ENCODE results near the gene LRBA. TPM values are rescaled to one million over a fixed set of nuclear protein-coding genes. Genes with fewer than 3 reads are reported as not detected.

LRBA gene
- total and polyA plus RNA-seq, 4 experiments from 2014 or later: 17.1 to 64.5 (median 45.4) TPM

DNA sequence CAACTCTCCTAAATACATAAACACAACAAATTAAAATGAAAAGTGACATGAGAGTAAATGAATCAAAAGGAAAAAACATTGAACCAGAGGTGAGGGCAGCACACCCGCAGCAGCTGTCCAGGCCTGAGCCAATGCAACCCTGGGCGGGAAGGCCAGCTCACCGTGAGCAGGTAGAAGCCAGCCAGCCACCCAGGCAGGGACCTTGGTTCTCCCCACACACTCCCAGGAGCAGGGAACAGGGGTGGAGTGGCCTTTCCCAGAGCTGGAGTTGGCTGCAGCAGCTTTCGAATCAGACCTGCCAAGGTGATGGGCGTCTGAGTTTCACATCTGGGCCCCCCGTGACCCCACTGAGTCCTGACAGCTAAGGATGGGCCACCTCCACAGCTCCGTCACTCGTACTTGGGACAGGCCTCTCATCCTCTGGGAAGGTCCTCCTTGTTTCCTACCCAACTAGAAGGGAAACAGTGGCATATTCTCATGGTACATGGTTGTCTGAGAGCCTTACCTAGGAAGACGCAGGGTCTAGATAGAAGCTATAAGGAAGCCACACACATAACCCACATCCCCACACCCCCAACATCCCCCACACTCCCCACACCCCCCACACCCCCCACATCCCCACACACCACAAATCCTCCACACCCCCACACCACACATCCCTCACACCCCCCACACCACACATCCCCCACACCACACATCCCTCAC lies 764.6 kb downstream of the LRBA start:
- no peaks in the 10 kb centered on the region for H3K9me3 ChIP-seq (ENCODE audit: control insufficient read depth in 1 of 2, low read length in 2 of 2)
- Mint-ChIP-seq H3K4me1 (no peaks in the 10 kb centered on the region), H3K27me3 (peaks cover 0 to 4% of the 10 kb centered on the region in 2 donors), H3K9me3 (peaks cover 0 to 2% (median 0%) of the 10 kb centered on the region in 8 donors), H3K27ac (no peak overlapping the region), H3K36me3 (no peaks in the 10 kb centered on the region), H3K4me3 (no peak overlapping the region)
- no peak overlapping the region for H3K4me3 ChIP-seq (ENCODE audit: low read length in 2 of 2)
- no peak overlapping the region for H3K27ac ChIP-seq (ENCODE audit: low read depth, low read length)
- DNase-seq: no peak
- no peaks in the 10 kb centered on the region for H3K4me1 ChIP-seq (ENCODE audit: insufficient read depth, low read length)
- H3K36me3 ChIP-seq (ENCODE audit: insufficient read depth, low read length): no peaks in the 10 kb centered on the region
- intact Hi-C loops (cut with micrococcal nuclease): no loop called here
- ChIA-PET CTCF (ENCODE audit: partially characterized antibody) (interaction anchor here (0.8 kb wide), 1 partner anchor 42 kb away, joined by 3 read pairs; no protein-coding TSS in a partner anchor), POLR2A (ENCODE audit: partially characterized antibody) (no interaction called here)
- H3K27me3 ChIP-seq (ENCODE audit: insufficient read depth, low read length): no peaks in the 10 kb centered on the region

- POLR2A ChIA-PET (ENCODE audit: partially characterized antibody): no interaction called here
- no peak overlapping the region for H3K4me3 Mint-ChIP-seq
- Histone ChIP-seq H3K27me3 (ENCODE audit: insufficient read depth, low read length) (no peaks in the 10 kb centered on the region), H3K36me3 (ENCODE audit: insufficient read depth, low read length) (no peaks in the 10 kb centered on the region), H3K9me3 (ENCODE audit: control insufficient read depth in 1 of 2, low read length in 2 of 2) (no peaks in the 10 kb centered on the region), H3K27ac (ENCODE audit: low read depth, low read length) (no peak overlapping the region), H3K4me1 (ENCODE audit: insufficient read depth, low read length) (no peaks in the 10 kb centered on the region), H3K4me3 (ENCODE audit: low read length in 2 of 2) (no peak overlapping the region)
- H3K27me3 Mint-ChIP-seq: peaks cover 2 to 4% of the 10 kb centered on the region in 2 donors
- CTCF ChIA-PET (ENCODE audit: partially characterized antibody): no interaction called here
- H3K9me3 Mint-ChIP-seq: no peaks in the 10 kb centered on the region
- H3K36me3 Mint-ChIP-seq: no peaks in the 10 kb centered on the region
- DNase-seq: no peak
- H3K27ac Mint-ChIP-seq: no peak overlapping the region
- no peaks in the 10 kb centered on the region for H3K4me1 Mint-ChIP-seq
- intact Hi-C loops (cut with micrococcal nuclease): no loop called here
Observed at GRCh38 chr4:150248181-150248580, 766.9 kb downstream of the LRBA start.

- no peaks in the 10 kb centered on the region for H3K9me3 ChIP-seq (ENCODE audit: control insufficient read depth in 1 of 2, low read length in 2 of 2)
- H3K27me3 Mint-ChIP-seq: peaks cover 2 to 4% of the 10 kb centered on the region in 2 donors
- DNase-seq: no peak
- no peaks in the 10 kb centered on the region for H3K27me3 ChIP-seq (ENCODE audit: insufficient read depth, low read length)
- intact Hi-C loops (cut with micrococcal nuclease): no loop called here
- H3K36me3 Mint-ChIP-seq: no peaks in the 10 kb centered on the region
- no peak overlapping the region for H3K4me3 ChIP-seq (ENCODE audit: low read length in 2 of 2)
- no peaks in the 10 kb centered on the region for H3K9me3 Mint-ChIP-seq
- H3K36me3 ChIP-seq (ENCODE audit: insufficient read depth, low read length): no peaks in the 10 kb centered on the region
- no peak overlapping the region for H3K27ac Mint-ChIP-seq
- H3K4me1 Mint-ChIP-seq: no peaks in the 10 kb centered on the region
- H3K4me1 ChIP-seq (ENCODE audit: insufficient read depth, low read length): no peaks in the 10 kb centered on the region
- no peak overlapping the region for H3K4me3 Mint-ChIP-seq
- POLR2A ChIA-PET (ENCODE audit: partially characterized antibody): no interaction called here
- no peak overlapping the region for H3K27ac ChIP-seq (ENCODE audit: low read depth, low read length)
- CTCF ChIA-PET (ENCODE audit: partially characterized antibody): no interaction called here
Observed at GRCh38 chr4:150247184-150247583, 767.9 kb downstream of the LRBA start.

GRCh38 chr4:150244600-150244999 lies 770.5 kb downstream of the LRBA start:
- H3K27me3 ChIP-seq (ENCODE audit: insufficient read depth, low read length): no peaks in the 10 kb centered on the region
- Mint-ChIP-seq H3K4me3 (no peak overlapping the region), H3K4me1 (no peaks in the 10 kb centered on the region), H3K9me3 (no peaks in the 10 kb centered on the region), H3K36me3 (no peaks in the 10 kb centered on the region), H3K27ac (no peak overlapping the region), H3K27me3 (peaks cover 2 to 4% of the 10 kb centered on the region in 2 donors)
- no peaks in the 10 kb centered on the region for H3K9me3 ChIP-seq (ENCODE audit: control insufficient read depth in 1 of 2, low read length in 2 of 2)
- ChIA-PET CTCF (ENCODE audit: partially characterized antibody) (interaction anchor here (1.9 to 3.0 kb wide), 2 partner anchors 14 to 622 kb away, joined by 5 to 8 read pairs; no protein-coding TSS in a partner anchor), POLR2A (ENCODE audit: partially characterized antibody) (no interaction called here)
- no peak for DNase-seq
- H3K27ac ChIP-seq (ENCODE audit: low read depth, low read length): no peak overlapping the region
- no peaks in the 10 kb centered on the region for H3K36me3 ChIP-seq (ENCODE audit: insufficient read depth, low read length)
- intact Hi-C loops (cut with micrococcal nuclease): no loop called here
- no peak overlapping the region for H3K4me3 ChIP-seq (ENCODE audit: low read length in 2 of 2)
- no peaks in the 10 kb centered on the region for H3K4me1 ChIP-seq (ENCODE audit: insufficient read depth, low read length)

DNA sequence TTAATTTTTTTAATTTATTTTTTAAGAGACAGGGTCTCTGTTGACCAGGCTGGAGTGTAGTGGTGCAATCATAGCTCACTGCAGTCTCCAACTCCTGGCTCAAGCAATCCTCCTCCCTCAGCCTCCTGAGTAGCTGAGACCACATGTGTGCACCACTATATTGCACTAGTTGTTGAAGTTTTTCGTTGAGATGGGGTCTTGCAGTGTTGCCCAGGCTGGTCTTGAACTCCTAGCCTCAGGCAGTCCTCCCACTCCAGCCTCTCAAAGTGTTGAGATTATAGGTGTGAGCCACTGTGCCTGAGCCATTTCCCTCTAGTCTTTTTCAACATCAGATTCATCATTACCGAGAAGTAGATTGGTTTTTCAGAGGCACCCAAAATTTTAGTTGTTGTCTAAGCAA lies 771.2 kb downstream of the LRBA start:
- Mint-ChIP-seq H3K4me1 (no peaks in the 10 kb centered on the region), H3K4me3 (no peak overlapping the region), H3K27ac (no peak overlapping the region), H3K9me3 (no peaks in the 10 kb centered on the region), H3K36me3 (no peaks in the 10 kb centered on the region), H3K27me3 (peaks cover 2 to 4% of the 10 kb centered on the region in 2 donors)
- POLR2A ChIA-PET (ENCODE audit: partially characterized antibody): no interaction called here
- H3K36me3 ChIP-seq (ENCODE audit: insufficient read depth, low read length): no peaks in the 10 kb centered on the region
- intact Hi-C loops (cut with micrococcal nuclease): no loop called here
- H3K4me3 ChIP-seq (ENCODE audit: low read length in 2 of 2): no peak overlapping the region
- no peak for DNase-seq
- no peaks in the 10 kb centered on the region for H3K9me3 ChIP-seq (ENCODE audit: control insufficient read depth in 1 of 2, low read length in 2 of 2)
- H3K27me3 ChIP-seq (ENCODE audit: insufficient read depth, low read length): no peaks in the 10 kb centered on the region
- CTCF ChIA-PET (ENCODE audit: partially characterized antibody): interaction anchor here (1.4 to 3.0 kb wide), 4 partner anchors 8 to 623 kb away, joined by 3 to 8 read pairs (median 6); no protein-coding TSS in a partner anchor
- H3K27ac ChIP-seq (ENCODE audit: low read depth, low read length): no peak overlapping the region
- no peaks in the 10 kb centered on the region for H3K4me1 ChIP-seq (ENCODE audit: insufficient read depth, low read length)

GRCh38 chr4:150242820-150243458 lies 772.1 kb downstream of the LRBA start:
- Histone ChIP-seq H3K27ac (ENCODE audit: low read depth, low read length) (no peak overlapping the region), H3K9me3 (ENCODE audit: control insufficient read depth in 1 of 2, low read length in 2 of 2) (no peaks in the 10 kb centered on the region), H3K36me3 (ENCODE audit: insufficient read depth, low read length) (no peaks in the 10 kb centered on the region), H3K27me3 (ENCODE audit: insufficient read depth, low read length) (no peaks in the 10 kb centered on the region), H3K4me3 (ENCODE audit: low read length in 2 of 2) (no peak overlapping the region), H3K4me1 (ENCODE audit: insufficient read depth, low read length) (no peaks in the 10 kb centered on the region)
- DNase-seq: no peak
- Mint-ChIP-seq H3K4me1 (no peaks in the 10 kb centered on the region), H3K9me3 (no peaks in the 10 kb centered on the region), H3K27ac (no peak overlapping the region), H3K4me3 (no peak overlapping the region), H3K36me3 (no peaks in the 10 kb centered on the region), H3K27me3 (peaks cover 5% of the 10 kb centered on the region in 2 donors)
- CTCF ChIA-PET (ENCODE audit: partially characterized antibody): interaction anchor here (1.3 to 3.0 kb wide), 4 partner anchors 9 to 18 kb away, joined by 3 to 8 read pairs (median 5); no protein-coding TSS in a partner anchor
- POLR2A ChIA-PET (ENCODE audit: partially characterized antibody): no interaction called here
- intact Hi-C loops (cut with micrococcal nuclease): no loop called here

- Histone ChIP-seq H3K27me3 (ENCODE audit: insufficient read depth, low read length) (no peaks in the 10 kb centered on the region), H3K36me3 (ENCODE audit: insufficient read depth, low read length) (no peaks in the 10 kb centered on the region), H3K4me1 (ENCODE audit: insufficient read depth, low read length) (no peaks in the 10 kb centered on the region), H3K4me3 (ENCODE audit: low read length in 2 of 2) (no peak overlapping the region), H3K27ac (ENCODE audit: low read depth, low read length) (no peak overlapping the region), H3K9me3 (ENCODE audit: control insufficient read depth in 1 of 2, low read length in 2 of 2) (no peaks in the 10 kb centered on the region)
- no peaks in the 10 kb centered on the region for H3K4me1 Mint-ChIP-seq
- intact Hi-C loops (cut with micrococcal nuclease): no loop called here
- POLR2A ChIA-PET (ENCODE audit: partially characterized antibody): no interaction called here
- no peak for DNase-seq
- H3K27ac Mint-ChIP-seq: no peak overlapping the region
- peaks cover 5 to 6% of the 10 kb centered on the region in 2 donors for H3K27me3 Mint-ChIP-seq
- H3K4me3 Mint-ChIP-seq: no peak overlapping the region
- H3K36me3 Mint-ChIP-seq: no peaks in the 10 kb centered on the region
- H3K9me3 Mint-ChIP-seq: no peaks in the 10 kb centered on the region
- CTCF ChIA-PET (ENCODE audit: partially characterized antibody): no interaction called here
Observed at GRCh38 chr4:150240011-150240410, 775.1 kb downstream of the LRBA start.
